LHCN-M2 (cell line): ENCODE data around the gene RNFT2. TPM values are rescaled to one million over a fixed set of nuclear protein-coding genes. Genes with fewer than 3 reads are reported as not detected.

Experiments
- DNase-seq: peaks from one replicate; pipeline ENCODE4 v3.0.0-alpha.2; 2012; ENCODE audit warnings: low read depth
- polyA plus RNA-seq: library from polyadenylated mRNA; unstranded; fragments of >200 nt; gene quantifications from one replicate; pipeline ENCODE4 v1.2.1, GENCODE V29; 2012; ENCODE audit warnings: missing spikeins
- total RNA-seq: library from RNA; depleted of rRNA; stranded (reverse); fragments of >200 nt; gene quantifications from 2 replicates; pipeline ENCODE4 v1.2.3, GENCODE V29; 2014; rRNA removed

Gene RNFT2
- total RNA-seq = 0.64 and 1.6 TPM in 2 replicates
- 0.69 TPM for polyA plus RNA-seq

GRCh38 chr12:116737774-116738657, at the start of gene RNFT2, which contains the start of gene SPRING1:
Gene RNFT2, plus strand, starts transcription at chr12:116738315. Its CDS starts 2,183 bp downstream, at chr12:116740498.
Gene SPRING1, minus strand, starts transcription at chr12:116738069. Its CDS starts 169 bp downstream, at chr12:116737900.
- DNase-seq = peak; percentile 98

- DNase-seq = no peak
Measured at GRCh38 chr12:116689521-116689920, 48.6 kb upstream of the RNFT2 start.

- DNase-seq = no peak
Measured at GRCh38 chr12:116689979-116690744, 48.0 kb upstream of the RNFT2 start.

GRCh38 chr12:116691205-116691604, 46.9 kb upstream of the RNFT2 start:
- DNase-seq = no peak

GRCh38 chr12:116691636-116692035, 46.5 kb upstream of the RNFT2 start:
- no peak for DNase-seq

GRCh38 chr12:116692605-116693004, 45.5 kb upstream of the RNFT2 start:
- DNase-seq = no peak

- DNase-seq = no peak
Measured at GRCh38 chr12:116693286-116694227, 44.6 kb upstream of the RNFT2 start.

GRCh38 chr12:116694653-116695463, 43.3 kb upstream of the RNFT2 start:
- no peak for DNase-seq

- no peak for DNase-seq
Measured at GRCh38 chr12:116695464-116695725, 42.7 kb upstream of the RNFT2 start.

GRCh38 chr12:116697305-116697704, 40.8 kb upstream of the RNFT2 start:
- peak; percentile 14 for DNase-seq

GRCh38 chr12:116697716-116698115, 40.4 kb upstream of the RNFT2 start:
- DNase-seq = no peak

- no peak for DNase-seq
Measured at GRCh38 chr12:116698116-116698515, 40.0 kb upstream of the RNFT2 start.

GRCh38 chr12:116698554-116699075, 39.5 kb upstream of the RNFT2 start:
- no peak for DNase-seq

GRCh38 chr12:116700066-116700465, 38.0 kb upstream of the RNFT2 start:
- DNase-seq = no peak

GRCh38 chr12:116701432-116701831, 36.7 kb upstream of the RNFT2 start:
- no peak for DNase-seq

- peak; percentile 52 for DNase-seq
Measured at GRCh38 chr12:116703214-116703795, 34.8 kb upstream of the RNFT2 start.

GRCh38 chr12:116707751-116708150, 30.4 kb upstream of the RNFT2 start:
- DNase-seq = no peak

GRCh38 chr12:116708826-116709756, 29.0 kb upstream of the RNFT2 start:
- DNase-seq = peak; percentile 58

- DNase-seq = no peak
Measured at GRCh38 chr12:116709768-116710167, 28.3 kb upstream of the RNFT2 start.
